ENCODE data around the gene TPM1.

The TPM1 gene

GRCh38 chr15:63054985-63055384 lies 12.4 kb downstream of the TPM1 start:
- DNase-seq (ENCODE audit: low read depth) = no peak

- DNase-seq (ENCODE audit: low read depth) = no peak
Observed at GRCh38 chr15:63056829-63057228, 14.3 kb downstream of the TPM1 start.

GRCh38 chr15:63057468-63058345 lies 15.2 kb downstream of the TPM1 start:
- DNase-seq (ENCODE audit: low read depth) = no peak

GRCh38 chr15:63059075-63059474 lies 16.5 kb downstream of the TPM1 start:
- no peak for DNase-seq (ENCODE audit: low read depth)

- no peak for DNase-seq (ENCODE audit: low read depth)
Observed at GRCh38 chr15:63059573-63060216, 17.1 kb downstream of the TPM1 start.

GRCh38 chr15:63060699-63061098 lies 18.2 kb downstream of the TPM1 start:
- no peak for DNase-seq (ENCODE audit: low read depth)

- no peak for DNase-seq (ENCODE audit: low read depth)
Observed at GRCh38 chr15:63061975-63062374, 19.4 kb downstream of the TPM1 start.

GRCh38 chr15:63063164-63063756 lies 20.7 kb downstream of the TPM1 start:
- no peak for DNase-seq (ENCODE audit: low read depth)

- no peak for DNase-seq (ENCODE audit: low read depth)
Observed at GRCh38 chr15:63063877-63064409, 21.4 kb downstream of the TPM1 start.

GRCh38 chr15:63065262-63066221 lies 23.0 kb downstream of the TPM1 start:
- no peak for DNase-seq (ENCODE audit: low read depth)

GRCh38 chr15:63066272-63066671 lies 23.7 kb downstream of the TPM1 start:
- no peak for DNase-seq (ENCODE audit: low read depth)

- DNase-seq (ENCODE audit: low read depth) = no peak
Observed at GRCh38 chr15:63067306-63067705, 24.8 kb downstream of the TPM1 start.

GRCh38 chr15:63067976-63068743 lies 25.6 kb downstream of the TPM1 start:
- no peak for DNase-seq (ENCODE audit: low read depth)

GRCh38 chr15:63069616-63070090 lies 27.1 kb downstream of the TPM1 start:
- no peak for DNase-seq (ENCODE audit: low read depth)

- no peak for DNase-seq (ENCODE audit: low read depth)
Observed at GRCh38 chr15:63070681-63071129, 28.2 kb downstream of the TPM1 start.

GRCh38 chr15:63071288-63071909 lies 28.9 kb downstream of the TPM1 start:
- no peak for DNase-seq (ENCODE audit: low read depth)

GRCh38 chr15:63072023-63072650 lies 29.6 kb downstream of the TPM1 start:
- DNase-seq (ENCODE audit: low read depth) = no peak

GRCh38 chr15:63072809-63073277 lies 30.3 kb downstream of the TPM1 start:
- no peak for DNase-seq (ENCODE audit: low read depth)

GRCh38 chr15:63073497-63074172 lies 31.1 kb downstream of the TPM1 start:
- no peak for DNase-seq (ENCODE audit: low read depth)

All from stimulated activated CD8-positive, alpha-beta memory T cell treated with anti-CD3 and anti-CD28 coated beads, Interleukin-15, amount 100 ng/mL, for 24 hours (primary cell).